Skeletal muscle cell (primary cell): ENCODE data around the gene VAMP7.
"Not testable (repeated sequence)": the region's sequence is repeated elsewhere in the genome, so short reads cannot be mapped to it uniquely, and the experiment has no call there.

Experiments used
- DNase-seq: peaks from one replicate; pipeline ENCODE4 v3.0.0-alpha.2; 2010; ENCODE audit warnings: low read depth
- H3K4me3 ChIP-seq: 2 replicates; pipeline ENCODE4 v1.5.1; 2011; ENCODE audit warnings: low read depth, mild to moderate bottlenecking, control low read depth, low read length, moderate library complexity

The VAMP7 gene

DNA sequence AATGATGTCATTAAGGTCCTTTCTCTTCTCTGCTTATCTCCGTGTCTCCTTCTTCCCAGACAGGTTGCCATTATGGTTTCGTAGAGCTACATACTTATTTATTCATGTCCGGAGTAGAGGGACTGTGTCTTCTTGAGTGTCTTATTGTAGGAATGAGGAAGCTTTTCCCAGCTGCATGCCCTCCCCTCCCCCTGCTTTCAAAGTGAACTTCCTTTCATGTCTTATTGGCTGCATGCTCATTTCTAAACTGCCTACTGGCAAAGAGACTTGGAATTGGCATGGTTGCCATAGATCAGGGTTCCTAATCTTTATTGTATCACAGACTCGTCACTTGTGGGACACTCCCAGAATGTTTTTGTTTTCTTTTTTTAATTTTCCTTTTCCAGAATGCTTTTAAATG lies 15.4 kb downstream of the VAMP7 start:
- H3K4me3 ChIP-seq, result no peak overlapping the region
- no peak for DNase-seq

DNA sequence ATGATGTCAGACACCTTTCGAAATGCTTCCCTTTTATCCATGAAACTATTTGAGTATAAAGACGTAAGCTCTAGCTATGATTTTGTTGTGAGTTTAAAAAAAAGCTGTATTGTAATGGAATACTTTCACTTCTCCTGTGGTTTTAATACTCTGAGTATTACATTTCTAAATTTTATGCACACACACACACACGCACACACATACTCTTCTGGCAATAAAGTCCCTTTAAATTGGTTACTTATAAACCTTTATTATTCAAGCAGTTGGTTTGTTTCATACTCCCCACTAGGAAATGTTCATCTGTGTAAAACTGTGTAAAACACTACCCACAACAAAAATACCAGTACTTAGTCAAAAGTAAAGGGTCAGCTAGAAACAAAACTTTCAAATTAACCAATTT lies 18.2 kb downstream of the VAMP7 start:
- no peak for DNase-seq
- no peak overlapping the region for H3K4me3 ChIP-seq

DNA sequence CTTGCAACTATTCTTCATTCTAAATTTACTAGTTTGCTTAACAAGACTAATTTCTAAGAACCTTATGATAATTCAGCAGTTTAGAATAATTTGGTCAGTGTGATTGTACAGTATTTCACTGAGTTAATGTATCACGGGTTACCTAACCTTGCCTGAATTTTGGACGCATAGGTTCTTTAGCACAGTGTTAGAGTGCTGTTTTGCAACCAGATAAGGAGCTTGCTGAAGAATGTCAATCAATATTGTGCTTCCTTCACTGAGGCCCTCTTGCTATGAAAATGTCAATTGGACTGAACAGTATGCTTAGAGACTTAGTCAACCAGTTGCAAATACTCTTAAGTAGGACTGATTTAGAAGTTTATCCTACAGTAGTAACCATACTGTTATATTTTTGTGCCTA lies 19.6 kb downstream of the VAMP7 start:
- no peak overlapping the region for H3K4me3 ChIP-seq
- no peak for DNase-seq

DNA sequence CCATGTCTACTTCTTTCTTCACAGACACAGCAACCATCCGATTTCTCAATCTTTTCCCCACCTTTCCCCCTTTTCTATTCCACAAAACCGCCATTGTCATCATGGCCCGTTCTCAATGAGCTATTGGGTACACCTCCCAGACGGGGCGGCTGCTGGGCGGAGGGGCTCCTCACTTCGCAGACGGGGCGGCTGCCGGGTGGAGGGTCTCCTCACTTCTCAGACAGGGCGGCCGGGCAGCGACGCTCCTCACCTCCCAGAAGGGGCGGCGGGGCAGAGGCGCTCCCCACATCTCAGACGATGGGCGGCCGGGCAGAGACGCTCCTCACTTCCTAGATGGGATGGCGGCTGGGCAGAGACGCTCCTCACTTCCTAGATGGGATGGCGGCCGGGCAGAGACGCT lies 26.5 kb downstream of the VAMP7 start:
- DNase-seq, H3K4me3 ChIP-seq: not testable (repeated sequence)

DNA sequence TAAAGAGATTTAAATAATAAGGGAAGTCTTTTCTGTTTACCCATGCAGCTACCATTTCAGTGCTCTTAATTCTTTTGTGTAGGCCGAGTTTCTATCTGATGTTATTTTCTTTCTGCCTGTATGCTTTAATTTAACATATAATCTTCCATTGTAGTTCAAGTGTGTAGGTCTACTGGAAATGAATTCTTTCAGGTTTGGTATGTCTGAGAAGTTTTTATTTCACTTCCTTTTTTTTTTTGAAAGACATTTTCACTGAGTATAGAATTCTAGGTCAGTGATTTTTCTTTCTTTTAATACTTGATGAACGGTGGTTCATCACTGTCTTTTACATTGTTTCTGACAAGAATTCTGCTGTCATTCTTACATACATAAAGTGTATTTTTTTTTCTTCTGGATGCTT lies 42.1 kb downstream of the VAMP7 start:
- H3K4me3 ChIP-seq, result no peak overlapping the region
- no peak for DNase-seq

DNA sequence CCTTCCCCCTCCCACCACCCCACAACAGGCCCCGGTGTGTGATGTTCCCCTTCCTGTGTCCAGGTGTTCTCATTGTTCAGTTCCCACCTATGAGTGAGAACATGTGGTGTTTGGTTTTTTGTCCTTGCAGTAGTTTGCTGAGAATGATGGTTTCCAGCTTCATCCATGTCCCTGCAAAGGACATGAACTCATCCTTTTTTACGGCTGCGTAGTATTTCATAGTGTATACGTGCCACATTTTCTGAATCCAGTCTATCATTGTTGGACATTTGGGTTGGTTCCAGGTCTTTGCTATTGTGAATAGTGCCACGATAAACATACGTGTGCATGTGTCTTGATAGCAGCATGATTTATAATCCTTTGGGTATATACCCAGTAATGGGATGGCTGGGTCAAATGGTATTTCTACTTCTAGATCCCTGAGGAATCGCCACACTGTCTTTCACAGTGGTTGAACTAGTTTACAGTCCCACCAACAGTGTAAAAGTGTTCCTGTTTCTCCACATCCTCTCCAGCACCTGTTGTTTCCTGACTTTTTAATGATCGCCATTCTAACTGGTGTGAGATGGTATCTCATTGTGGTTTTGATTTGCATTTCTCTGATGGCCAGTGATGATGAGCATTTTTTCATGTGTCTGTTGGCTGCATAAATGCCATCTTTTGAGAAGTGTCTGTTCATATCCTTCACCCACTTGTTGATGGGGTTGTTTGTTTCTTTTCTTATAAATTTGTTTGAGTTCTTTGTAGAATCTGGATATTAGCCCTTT lies 49.9 kb downstream of the VAMP7 start:
- DNase-seq, H3K4me3 ChIP-seq: not testable (repeated sequence)

DNA sequence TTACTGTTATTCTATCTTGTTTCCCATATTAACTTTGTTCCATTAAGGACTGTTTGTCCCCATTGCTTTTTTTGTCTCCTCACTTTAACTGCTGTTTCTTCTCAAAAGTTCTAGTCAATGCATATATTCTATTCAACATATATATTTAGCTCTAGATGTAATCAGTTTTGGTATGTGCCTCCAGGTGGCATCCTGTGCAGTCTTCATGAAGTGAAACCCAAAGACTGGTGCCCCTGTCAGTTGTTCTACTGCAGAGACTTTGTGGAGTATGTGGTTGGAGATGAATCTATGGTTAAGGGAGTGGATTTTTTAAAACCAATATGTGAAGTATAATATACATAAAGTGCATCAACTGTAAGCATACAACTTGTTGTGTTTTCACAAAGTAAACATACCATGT lies 57.0 kb downstream of the VAMP7 start:
- no peak for DNase-seq
- H3K4me3 ChIP-seq, result no peak overlapping the region

DNA sequence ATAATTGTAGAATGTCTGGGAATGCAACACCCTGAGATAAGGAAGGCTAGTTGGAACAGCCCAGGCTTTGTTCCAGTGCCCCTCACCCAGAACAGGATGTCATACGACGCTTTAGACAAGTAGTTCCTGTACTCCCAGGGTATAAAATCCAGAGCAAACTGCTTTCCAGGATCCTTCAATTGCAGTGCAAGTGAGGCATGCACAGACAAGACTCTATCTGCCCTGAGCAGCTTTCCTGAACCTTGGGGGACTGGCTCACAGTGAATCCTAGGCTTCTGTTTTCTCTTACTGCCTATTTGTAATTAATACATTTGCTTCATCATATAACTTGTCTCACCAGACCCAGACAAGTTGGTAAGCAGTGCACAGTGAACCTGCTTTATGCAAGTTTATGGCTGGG lies 68.0 kb downstream of the VAMP7 start:
- DNase-seq, result no peak
- H3K4me3 ChIP-seq, result no peak overlapping the region

DNA sequence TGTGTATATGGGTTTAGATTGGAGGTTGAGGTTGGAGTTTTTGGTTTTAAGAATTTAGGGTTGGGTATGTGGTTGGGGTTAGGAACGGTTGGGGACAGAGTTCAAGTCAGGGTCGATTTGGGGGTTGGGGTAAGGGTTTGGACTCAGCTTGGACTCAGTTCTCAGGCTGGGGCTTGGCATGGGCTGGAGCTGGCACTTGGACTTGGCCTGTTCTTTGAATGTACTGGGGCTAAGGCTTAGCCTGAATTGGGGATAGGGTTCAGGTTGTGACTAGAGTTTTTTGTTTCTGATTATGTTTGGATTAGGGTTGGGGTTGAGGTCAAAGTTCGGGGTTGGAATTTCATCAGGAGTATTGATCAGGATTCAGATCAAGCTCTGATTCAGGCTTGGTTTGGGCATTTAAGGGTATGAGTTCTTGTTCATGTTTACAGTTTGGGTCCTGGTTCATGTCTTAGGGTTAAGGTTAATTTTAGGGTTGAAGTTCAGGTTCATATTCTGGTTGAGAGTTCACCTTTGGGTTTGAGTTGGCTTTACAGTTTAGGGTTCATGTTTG lies 70.2 kb downstream of the VAMP7 start:
- no peak for DNase-seq
- H3K4me3 ChIP-seq, result no peak overlapping the region

DNA sequence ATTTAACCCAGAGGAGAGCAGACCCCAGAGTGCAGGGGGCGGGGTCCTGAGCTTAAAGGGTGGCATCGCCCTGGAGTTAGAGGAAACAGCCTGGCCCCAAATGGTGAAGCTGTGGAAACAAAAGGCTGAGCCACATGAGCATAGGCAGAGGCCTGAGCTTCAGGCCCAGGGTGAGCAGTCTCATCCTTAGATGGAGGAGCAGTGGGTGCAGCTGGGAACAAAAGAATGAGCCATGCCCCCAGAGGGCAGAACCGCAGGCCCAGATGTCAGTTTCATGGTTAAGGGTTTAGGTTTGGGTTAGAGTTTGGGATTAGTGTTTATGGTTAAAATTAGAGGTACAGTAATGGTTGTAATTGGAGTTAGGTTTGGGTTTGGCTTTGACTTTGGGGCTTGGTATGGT lies 71.9 kb downstream of the VAMP7 start:
- DNase-seq, result no peak
- no peak overlapping the region for H3K4me3 ChIP-seq

DNA sequence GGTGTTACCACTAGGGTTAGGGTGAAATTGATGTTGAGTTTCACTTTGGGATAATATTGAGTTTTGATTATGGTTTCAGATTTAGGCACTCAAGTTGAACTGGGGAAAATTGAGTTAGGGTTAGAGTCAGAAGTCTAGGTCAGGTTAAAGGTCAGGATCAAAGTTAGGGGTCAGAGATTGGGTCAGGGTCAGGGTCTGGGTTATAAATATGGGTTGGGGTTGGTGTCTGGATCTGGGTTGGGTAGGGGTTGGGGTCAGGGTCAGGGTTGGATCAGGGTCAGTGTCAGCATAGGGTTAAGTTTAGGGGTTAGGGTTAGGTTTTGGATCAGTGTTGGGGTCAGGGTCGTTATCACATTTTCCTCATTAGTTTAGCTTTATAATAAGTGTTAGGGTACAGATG lies 73.6 kb downstream of the VAMP7 start:
- no peak for DNase-seq
- no peak overlapping the region for H3K4me3 ChIP-seq

DNA sequence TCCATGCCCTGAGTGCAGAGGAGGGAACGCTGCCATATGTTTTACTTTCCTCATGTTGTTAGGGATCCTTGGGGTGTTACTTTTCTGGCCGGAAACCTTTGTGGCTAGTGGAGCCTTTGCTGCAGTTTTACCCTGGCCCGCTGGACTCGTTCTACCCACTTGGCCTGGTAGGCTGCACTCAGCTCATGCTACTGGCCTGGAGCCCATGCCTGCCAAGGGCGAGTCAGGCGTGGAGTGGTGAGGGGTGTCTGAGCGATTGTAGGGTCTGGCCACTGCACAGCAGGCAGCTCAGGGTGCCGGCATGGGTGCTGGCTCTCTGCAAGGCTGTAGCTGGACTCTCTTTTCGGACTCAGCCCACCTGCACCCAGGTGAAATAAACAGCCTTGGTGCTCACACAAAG lies 75.0 kb downstream of the VAMP7 start:
- DNase-seq, result no peak
- H3K4me3 ChIP-seq, result no peak overlapping the region

DNA sequence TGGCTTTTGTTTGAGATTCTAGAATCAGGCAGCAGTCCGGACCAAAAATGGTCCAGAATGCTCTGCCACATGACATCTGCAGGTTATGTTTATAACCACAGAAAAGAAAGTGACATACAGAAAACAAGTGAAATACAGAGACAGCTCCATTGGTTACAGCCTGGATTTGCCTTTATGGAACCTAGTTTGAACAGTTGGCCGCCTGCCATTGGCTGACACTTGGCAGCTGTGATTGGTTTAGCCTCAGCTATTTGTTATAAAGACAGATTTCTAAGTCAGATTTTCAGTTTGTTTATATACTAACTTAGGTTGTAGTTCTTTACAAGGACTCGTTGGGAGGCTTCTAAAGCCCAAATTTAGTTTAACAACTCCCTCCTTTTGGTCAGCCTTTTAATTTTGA lies 75.5 kb downstream of the VAMP7 start:
- no peak overlapping the region for H3K4me3 ChIP-seq
- DNase-seq, result no peak

DNA sequence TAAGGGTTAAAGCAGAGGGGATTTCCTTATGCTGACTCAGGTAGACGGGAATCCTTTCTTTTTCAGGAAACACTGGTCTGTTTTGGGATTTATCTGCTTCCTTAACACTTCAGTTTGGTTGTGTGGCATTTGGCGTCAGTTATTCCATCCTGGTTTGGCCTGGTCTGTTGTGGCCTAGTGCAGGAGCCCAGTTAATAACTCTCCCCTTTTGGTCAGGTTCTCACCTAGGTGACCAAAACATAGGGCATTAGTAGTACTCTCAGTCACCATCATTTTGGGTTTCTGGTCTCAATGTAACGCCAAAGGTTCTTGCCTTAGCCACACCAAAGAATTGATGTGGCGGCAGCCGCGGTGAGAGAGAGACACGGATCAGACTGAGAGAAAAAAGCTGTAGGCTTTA lies 76.7 kb downstream of the VAMP7 start:
- no peak overlapping the region for H3K4me3 ChIP-seq
- no peak for DNase-seq

DNA sequence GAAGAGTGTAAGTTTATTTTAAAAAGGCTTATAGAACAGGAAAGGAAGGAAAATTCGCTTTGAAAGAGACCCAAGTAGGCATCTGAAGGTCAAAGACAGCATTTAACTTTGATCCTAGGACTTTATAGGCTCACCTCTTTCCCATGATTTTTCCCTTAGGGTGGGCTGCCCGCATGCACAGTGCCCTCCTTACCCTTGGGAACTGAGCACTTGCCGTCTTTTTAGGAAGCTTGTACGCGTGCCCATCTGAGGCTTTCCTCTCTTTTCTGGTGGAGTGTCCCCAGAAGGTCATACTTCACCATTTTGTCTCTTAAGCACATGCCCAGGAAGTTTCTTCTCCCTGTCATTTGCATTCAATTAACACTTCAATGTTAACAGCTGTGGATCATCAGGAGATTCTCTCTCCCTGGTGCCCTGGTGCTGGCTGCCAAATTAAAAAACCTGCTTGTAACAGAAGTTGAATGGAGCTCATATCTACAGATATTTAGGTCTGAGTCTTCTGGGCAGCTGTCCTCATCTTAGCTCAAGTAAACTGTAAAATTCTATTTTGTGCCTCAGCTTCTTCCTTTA lies 78.0 kb downstream of the VAMP7 start:
- DNase-seq, result no peak
- no peak overlapping the region for H3K4me3 ChIP-seq

DNA sequence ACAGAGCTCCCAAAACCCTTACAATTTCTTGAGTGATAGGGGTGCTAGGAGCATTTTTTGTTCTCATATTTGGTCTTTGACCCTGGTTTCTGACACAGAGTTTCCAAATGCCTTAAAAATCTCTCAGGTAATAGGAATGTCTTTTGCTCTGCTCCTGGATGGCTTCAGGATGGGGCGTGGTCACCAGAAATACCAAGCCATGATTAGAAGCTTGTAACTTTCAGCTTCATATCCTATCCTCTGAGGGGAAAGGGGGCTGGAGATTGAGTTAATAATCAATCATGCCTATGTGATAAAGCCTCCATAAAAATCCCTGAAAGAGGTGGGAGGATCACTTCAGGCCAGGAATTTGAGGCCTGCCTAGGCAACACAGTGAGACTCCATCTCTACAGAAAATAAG lies 81.8 kb downstream of the VAMP7 start:
- no peak for DNase-seq
- no peak overlapping the region for H3K4me3 ChIP-seq

DNA sequence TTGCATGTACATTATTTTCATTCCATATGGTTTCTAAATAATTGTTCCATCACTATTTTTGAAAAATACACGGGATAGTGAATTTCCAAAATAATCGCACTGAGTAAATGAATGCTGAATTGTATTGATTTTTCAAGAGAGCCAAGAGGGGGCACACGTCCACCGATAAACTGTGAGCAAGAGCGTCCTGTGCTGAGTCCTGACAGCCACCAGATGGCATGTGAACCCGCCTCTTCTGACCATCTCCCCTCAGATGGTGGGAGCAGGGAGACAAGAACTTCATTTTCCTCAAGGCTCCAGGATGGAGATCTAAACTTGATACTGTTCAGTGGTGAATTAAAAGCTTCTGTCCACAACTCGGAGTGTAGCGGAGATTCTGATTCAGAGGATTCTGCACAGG lies 85.7 kb downstream of the VAMP7 start:
- H3K4me3 ChIP-seq, result no peak overlapping the region
- no peak for DNase-seq

DNA sequence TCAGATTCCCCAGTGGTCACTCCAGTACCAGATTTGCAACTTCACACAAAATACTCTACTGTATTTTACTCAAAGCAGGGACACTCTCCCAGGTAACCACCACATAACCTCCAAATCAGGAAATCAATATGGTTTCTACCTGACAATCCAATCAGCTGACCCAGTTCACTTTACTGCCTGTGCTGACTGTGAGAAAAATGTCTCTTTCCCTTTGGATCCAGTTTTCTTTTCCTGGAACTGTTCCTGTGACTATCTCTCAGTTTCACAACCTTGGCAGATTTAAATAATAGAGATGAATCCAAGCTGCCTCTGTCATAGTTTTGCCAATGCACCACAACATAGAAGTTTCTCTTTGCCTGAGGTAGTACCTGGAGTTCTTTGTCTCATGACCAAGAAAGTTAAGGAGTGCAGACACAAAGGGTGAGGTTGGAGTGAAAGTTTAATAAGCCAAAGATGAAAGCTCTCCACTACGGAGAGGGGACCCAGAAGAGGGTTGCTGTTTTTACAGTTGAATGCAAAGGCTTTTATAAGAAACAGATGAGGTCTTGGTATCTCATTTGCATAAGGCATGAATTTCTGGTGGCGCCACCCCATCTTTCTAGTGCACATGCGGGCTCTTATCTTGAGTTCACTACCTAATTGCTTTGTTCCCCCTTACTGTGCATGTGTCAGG lies 86.6 kb downstream of the VAMP7 start:
- no peak for DNase-seq
- H3K4me3 ChIP-seq, result no peak overlapping the region

DNA sequence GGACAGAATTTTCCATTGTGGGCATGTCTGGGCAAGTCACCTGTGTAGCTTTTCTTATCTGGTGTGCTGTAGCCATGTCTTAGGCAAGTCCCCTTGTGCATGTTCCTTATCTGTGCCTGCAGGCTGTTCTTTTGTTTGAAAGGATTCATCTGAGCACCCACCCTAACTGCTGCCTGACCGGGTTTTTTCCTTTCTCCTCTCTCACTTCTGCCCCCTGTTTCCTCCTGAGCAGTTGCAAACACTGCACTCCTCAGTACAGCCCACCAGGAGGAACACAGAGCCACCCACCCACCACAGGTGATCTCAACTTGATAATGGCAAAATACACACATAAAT lies 87.1 kb downstream of the VAMP7 start:
- H3K4me3 ChIP-seq, result no peak overlapping the region
- DNase-seq, result no peak

DNA sequence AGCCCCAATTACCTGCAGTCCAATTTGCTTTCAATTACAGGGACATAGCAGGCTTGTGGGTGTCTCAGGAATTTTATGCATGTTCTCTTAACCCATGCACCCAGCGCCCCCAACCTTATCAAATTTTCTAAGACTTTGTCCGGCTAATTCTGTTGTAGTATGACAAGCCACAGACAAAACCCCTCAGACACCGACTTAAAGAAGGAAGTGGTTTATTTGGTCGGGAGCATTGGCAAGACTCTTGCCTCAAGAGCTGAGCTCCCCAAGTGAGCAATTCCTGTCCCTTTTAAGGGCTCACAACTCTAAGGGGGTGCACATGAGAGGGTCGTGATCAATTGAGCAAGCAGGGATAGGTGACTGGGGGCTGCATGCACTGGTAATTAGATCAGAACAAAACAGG lies 87.6 kb downstream of the VAMP7 start:
- DNase-seq, result no peak
- no peak overlapping the region for H3K4me3 ChIP-seq

DNA sequence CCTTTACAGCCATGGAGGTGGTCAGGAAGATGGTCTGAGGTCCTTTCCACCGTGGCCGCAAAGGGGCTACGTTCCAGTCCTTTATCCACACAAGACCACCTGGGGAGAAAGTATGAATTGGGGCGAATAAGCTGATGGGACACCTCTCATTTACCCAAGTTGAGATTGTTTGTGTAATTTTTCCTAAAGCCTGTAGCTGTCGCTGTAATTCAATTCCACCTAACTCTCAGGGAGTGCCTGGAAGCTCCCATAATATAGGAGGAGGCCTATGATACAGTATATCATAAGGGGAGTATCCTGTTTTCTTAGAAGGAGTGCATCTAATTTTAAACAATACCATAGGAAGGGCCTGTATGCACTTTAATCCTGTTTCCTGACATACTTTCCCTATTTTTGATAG lies 90.5 kb downstream of the VAMP7 start:
- H3K4me3 ChIP-seq, DNase-seq: not testable (repeated sequence)
